GM19351 (cell line): Measurements from ENCODE around the gene PIK3CD.

Experiments used
- ATAC-seq: cut with Tn5 transposase; IDR thresholded peaks from one replicate; pipeline ENCODE4 v1.9.1; 2021; ENCODE audit warnings: mild to moderate bottlenecking, moderate library complexity; ENCODE audit not compliant: unreplicated experiment

PIK3CD gene

DNA sequence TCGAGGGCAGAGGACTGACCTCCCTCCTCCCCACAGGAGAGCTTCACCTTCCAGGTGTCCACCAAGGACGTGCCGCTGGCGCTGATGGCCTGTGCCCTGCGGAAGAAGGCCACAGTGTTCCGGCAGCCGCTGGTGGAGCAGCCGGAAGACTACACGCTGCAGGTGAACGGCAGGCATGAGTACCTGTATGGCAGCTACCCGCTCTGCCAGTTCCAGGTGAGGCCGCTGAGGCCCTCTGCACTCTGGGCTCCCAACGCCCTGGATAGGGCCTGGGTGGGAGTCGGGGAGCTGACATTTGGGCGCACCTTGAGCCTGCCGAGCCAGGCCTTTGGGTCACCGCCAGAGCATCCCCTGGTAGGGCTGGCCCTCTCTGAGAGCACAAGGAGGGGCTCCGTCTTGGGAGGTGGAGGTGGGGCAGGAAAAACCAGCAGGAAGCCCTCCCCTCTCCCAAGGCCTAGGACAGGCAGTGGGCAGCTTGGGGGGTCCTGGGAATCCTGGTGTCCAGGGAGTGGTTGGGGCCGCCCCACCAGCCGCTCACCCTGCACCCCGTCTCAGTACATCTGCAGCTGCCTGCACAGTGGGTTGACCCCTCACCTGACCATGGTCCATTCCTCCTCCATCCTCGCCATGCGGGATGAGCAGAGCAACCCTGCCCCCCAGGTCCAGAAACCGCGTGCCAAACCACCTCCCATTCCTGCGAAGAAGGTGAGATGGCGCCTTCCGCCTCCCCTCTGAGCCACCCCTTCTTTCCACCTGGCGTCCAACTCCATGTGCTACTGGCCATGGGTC lies 65.1 kb downstream of the PIK3CD start:
- no peak for ATAC-seq

DNA sequence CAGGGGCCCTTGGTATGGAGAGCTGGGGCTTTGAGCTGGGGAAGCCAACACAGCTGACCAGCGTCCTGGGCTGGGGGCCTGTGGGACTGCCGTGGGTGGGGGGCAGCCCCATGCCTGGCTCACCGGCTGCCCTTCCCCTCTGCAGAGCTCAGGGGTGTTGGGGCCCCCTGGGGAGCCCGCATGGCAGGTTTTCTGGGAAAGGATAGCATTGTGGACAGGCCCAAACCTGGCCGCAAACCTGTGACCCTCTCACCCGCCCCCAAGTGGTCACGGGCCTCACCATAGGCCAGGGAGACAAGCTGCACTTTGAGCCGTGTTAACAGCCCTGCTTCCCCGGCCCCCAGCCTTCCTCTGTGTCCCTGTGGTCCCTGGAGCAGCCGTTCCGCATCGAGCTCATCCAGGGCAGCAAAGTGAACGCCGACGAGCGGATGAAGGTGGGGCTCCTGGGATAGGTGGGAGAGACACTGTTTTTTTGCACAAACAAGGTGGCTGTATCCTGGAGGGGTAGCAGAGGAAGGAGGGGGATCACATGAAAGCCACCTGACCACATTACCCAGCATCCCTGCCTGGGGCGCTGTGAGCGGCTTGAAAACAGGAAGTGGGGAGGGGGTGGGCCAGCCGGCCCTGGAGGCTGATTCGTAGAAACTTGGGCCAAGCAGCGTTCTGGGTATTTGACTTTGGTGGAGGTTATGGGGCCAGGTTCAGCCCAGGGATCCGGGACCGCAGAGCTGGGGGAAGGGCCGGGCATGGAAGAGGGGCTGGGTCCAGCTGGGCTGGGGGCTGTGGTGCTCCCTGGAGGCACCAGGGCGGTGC lies 65.9 kb downstream of the PIK3CD start:
- peak; percentile 58 for ATAC-seq

DNA sequence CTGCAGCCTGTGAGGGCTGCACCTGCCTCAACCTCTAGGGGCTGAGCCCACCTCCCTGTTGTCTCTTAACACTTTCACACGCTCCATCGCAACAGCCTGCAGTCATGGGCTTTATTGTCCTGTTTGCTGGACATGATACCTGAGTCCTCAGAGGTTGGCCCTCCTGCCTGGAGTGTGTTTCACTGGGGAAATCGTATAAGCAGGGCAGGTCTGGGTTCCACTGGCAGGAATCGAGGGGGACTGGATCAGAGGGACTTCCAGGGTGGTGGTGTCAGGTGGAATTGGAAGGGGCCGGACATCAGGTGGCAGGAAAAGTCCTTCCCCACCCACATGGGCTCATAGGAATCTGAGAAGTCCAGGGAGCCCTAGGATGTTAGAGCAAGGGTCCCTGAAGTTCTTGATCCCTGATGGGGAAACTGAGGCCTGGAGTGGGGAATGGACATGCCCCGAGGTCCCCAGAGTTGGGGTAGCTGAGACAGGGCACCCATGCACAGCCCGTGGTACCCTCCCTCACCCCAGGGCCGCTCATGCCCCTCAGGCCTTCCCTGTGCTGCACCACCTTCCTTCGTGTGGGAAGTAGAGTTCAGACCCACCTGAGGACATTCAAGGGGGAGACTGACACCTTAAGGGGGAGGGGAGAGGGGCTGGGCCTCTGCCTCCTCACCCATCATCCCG lies 66.6 kb downstream of the PIK3CD start:
- ATAC-seq, result no peak

DNA sequence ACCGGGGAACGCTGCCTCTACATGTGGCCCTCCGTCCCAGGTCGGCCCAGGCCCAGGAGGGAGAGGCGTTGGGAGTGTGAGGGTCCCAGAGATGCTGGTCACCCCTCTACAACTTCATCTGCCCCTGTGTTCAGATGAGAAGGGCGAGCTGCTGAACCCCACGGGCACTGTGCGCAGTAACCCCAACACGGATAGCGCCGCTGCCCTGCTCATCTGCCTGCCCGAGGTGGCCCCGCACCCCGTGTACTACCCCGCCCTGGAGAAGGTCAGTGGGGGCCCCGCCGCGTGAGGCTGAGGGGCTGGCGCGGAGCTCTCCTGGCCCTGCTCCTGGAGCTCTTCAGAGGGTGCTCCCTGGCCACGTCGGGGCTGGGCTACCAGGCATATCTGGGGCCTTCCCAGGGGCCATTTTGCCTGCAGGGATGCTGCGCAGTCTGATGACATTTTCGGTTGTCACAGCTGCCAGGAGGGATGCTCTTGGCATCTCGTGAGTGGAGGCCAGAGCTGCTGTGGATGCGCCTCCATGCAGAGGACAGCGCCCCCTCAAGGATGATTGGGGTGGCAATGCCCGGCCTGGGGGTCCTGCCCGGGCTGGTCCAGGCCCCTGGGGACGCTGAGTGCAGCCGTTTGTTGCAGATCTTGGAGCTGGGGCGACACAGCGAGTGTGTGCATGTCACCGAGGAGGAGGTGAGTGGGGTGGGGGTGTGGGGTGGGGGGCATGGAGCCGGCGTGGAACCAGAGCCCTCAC lies 68.6 kb downstream of the PIK3CD start:
- no peak for ATAC-seq

DNA sequence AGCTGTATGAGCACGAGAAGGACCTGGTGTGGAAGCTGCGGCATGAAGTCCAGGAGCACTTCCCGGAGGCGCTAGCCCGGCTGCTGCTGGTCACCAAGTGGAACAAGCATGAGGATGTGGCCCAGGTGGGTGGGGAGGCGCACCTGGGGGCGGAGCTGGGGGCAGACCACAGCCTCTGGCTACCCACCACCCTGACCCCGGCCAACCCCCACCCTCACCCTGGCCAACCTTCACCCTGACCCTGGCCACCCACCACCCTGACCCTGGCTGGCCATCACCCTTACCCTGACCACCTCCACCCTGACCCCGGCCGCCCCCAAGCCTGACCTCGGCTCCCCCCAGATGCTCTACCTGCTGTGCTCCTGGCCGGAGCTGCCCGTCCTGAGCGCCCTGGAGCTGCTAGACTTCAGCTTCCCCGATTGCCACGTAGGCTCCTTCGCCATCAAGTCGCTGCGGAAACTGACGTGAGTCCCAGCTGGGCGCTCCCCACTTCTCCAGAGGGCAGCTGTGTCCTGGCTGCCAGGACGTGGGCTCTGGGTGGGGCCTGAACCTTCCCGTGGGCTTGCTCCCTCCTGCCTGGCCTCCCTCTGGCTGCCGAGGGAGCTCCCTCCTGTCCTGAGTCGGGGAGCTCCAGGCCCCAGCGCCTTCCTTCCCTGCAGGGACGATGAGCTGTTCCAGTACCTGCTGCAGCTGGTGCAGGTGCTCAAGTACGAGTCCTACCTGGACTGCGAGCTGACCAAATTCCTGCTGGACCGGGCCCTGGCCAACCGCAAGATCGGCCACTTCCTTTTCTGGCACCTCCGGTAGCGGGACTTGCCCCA lies 69.5 kb downstream of the PIK3CD start:
- no peak for ATAC-seq

DNA sequence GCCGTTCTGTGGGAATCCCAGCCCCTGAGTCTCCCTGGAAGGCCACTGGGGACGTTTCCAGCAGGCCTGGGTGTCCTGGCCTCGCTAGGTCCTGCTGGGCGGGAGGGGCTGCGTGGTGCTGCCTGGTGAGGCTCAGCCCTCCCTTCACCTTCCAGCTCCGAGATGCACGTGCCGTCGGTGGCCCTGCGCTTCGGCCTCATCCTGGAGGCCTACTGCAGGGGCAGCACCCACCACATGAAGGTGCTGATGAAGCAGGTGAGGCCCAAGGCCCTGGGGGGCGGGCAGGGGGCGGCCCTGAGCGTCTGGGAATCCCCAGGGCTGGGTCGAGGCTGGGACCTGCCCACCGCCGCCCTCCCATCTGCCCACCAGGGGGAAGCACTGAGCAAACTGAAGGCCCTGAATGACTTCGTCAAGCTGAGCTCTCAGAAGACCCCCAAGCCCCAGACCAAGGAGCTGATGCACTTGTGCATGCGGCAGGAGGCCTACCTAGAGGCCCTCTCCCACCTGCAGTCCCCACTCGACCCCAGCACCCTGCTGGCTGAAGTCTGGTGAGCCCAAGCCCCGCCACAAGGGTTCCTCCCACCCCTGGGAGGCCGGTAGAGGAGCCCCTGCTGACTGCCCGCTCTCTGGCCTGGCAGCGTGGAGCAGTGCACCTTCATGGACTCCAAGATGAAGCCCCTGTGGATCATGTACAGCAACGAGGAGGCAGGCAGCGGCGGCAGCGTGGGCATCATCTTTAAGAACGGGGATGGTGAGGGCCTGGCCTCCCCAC lies 70.3 kb downstream of the PIK3CD start:
- no peak for ATAC-seq

DNA sequence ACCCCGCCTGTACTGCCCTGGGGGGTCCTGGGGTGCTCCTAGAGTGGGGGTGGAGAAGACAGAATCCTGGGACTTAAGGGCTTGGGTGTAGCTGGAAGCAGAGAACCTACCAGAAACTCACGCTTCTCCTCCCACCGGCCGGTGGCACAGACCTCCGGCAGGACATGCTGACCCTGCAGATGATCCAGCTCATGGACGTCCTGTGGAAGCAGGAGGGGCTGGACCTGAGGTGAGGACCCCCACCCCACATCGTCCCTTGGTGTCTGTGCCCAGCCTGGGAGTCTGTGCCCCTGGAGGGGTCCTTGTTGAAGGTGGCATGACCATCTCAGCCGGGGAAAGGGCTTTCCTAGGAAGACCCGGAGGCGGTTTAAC lies 70.8 kb downstream of the PIK3CD start:
- ATAC-seq, result no peak

DNA sequence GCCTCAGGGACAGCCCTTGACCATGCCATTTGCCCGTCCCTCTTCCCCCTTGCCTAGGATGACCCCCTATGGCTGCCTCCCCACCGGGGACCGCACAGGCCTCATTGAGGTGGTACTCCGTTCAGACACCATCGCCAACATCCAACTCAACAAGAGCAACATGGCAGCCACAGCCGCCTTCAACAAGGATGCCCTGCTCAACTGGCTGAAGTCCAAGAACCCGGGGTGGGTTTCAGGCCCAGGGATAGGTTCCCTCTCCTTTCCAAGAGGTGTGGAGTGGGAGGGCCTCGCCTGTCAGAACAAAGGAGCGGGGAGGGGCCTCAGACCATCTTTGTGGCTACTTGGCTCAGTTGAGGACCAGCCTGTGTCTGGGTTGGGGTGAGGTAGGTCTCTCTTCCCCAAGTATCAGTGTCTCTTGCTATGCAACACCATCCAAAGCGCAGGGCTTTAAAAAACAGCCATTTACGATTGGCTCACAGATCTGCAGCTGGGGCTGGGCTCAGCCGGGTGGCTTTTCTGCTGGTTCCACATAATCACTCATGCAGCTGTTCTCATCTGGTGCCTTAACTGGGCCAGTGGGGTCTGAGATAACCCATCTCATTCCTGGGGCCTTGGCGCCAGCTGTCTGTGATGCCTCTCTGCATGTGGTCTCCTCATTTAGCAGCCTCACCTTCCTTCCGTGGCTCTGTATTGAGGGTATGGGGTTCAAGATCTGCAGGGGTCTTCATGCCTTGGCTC lies 71.7 kb downstream of the PIK3CD start:
- no peak for ATAC-seq

DNA sequence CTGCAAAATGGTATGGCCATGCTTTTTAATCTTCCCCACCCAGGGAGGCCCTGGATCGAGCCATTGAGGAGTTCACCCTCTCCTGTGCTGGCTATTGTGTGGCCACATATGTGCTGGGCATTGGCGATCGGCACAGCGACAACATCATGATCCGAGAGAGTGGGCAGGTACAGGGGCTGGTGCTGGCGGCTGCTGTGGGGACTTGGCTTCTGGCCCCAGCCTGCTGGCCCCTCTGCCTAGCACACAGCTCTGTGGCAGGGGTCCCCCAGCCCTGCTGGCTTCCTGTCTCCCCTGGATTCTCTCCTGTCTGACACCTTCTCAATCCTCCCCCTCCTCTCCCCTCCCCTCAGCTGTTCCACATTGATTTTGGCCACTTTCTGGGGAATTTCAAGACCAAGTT lies 72.4 kb downstream of the PIK3CD start:
- ATAC-seq, result no peak

DNA sequence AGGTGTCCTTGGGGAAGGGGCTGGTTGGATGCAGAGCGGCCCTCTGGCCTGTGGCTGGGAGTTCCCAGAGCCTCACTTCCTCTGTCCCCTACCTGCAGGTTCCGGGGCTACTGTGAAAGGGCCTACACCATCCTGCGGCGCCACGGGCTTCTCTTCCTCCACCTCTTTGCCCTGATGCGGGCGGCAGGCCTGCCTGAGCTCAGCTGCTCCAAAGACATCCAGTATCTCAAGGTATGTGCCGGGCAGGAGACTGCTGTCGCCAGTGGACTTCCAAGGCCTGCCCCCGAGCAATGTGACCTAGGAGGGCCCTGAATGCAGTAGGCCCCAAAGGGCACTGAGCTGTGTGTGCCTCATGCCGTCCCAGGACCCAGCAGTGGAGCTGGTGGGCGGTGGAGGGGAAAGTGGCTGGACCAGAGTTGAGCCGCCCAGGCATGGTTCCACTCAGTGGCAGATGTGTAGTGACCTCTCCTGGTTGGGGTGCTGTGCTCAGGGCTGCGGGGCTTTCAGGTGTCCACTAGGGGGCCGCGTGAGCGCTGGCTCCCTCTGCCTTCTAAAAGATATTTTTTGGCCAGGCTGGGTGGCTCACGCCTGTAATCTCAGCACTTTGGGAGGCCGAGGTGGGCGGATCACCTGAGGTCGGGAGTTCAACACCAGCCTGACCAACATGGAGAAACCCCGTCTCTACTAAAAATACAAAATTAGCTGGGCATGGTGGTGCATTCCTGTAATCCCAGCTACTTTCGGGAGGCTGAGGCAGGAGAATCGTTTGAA lies 73.4 kb downstream of the PIK3CD start:
- ATAC-seq, result no peak

DNA sequence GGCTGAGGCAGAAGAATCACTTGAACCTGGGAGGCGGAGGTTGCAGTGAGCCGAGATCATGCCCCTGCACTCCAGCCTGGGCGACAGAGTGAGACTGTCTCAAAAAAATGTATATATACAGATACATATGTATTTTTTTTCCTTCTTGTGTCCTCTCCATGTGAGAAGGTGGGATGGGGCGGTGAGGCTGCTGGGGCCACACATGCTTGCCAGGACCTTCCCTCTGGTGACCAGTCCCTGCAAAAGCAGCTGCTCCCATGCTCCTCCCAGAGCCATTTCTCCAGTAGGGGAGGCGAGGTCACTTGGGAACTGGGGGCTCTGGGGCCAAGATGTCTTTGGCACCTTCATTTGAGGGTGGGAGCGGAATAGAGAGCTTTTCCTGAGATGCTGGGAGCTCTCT lies 74.9 kb downstream of the PIK3CD start:
- no peak for ATAC-seq

DNA sequence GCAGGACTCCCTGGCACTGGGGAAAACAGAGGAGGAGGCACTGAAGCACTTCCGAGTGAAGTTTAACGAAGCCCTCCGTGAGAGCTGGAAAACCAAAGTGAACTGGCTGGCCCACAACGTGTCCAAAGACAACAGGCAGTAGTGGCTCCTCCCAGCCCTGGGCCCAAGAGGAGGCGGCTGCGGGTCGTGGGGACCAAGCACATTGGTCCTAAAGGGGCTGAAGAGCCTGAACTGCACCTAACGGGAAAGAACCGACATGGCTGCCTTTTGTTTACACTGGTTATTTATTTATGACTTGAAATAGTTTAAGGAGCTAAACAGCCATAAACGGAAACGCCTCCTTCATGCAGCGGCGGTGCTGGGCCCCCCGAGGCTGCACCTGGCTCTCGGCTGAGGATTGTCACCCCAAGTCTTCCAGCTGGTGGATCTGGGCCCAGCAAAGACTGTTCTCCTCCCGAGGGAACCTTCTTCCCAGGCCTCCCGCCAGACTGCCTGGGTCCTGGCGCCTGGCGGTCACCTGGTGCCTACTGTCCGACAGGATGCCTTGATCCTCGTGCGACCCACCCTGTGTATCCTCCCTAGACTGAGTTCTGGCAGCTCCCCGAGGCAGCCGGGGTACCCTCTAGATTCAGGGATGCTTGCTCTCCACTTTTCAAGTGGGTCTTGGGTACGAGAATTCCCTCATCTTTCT lies 75.5 kb downstream of the PIK3CD start:
- no peak for ATAC-seq

DNA sequence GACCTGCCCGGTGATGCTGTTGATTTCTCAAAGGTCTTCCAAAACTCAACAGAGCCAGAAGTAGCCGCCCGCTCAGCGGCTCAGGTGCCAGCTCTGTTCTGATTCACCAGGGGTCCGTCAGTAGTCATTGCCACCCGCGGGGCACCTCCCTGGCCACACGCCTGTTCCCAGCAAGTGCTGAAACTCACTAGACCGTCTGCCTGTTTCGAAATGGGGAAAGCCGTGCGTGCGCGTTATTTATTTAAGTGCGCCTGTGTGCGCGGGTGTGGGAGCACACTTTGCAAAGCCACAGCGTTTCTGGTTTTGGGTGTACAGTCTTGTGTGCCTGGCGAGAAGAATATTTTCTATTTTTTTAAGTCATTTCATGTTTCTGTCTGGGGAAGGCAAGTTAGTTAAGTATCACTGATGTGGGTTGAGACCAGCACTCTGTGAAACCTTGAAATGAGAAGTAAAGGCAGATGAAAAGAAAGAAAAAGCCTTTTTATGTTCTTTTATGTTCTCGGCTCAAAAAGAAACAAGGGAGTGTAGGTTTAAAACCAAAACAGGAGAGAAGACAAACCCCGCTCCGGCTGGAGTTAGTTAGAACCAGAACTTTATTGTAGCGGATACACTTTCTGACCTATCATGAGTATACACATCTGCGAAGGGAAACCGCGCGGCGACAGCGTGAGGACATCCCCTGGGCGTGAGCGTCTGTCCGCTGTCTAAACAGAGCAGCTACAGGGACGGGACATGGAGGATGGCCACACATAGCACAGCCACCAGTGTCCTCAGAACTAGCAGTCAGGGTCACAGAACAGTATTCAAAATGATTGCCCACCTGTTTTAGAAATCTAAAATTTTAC lies 77.1 kb downstream of the PIK3CD start:
- ATAC-seq, result no peak

DNA sequence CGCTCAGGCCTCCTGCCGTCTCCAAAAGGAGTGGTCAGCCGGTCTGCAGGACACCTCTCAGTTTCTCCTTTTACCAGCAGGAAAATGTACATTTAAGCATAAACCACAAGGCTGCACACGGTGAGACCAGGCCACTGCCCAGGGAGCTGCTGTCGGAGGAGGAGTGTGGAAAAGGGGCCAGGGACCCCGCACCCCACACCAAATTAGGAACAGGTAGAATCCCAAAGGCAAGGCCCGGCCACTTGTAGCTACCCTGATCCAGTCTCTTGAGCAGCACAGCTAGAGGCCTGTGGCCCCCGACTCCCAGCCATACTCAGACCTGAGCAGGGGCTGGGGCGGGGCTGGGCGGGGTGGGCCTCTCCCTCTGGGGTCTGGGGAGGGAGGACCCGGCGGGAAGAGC lies 78.0 kb downstream of the PIK3CD start:
- ATAC-seq, result no peak

DNA sequence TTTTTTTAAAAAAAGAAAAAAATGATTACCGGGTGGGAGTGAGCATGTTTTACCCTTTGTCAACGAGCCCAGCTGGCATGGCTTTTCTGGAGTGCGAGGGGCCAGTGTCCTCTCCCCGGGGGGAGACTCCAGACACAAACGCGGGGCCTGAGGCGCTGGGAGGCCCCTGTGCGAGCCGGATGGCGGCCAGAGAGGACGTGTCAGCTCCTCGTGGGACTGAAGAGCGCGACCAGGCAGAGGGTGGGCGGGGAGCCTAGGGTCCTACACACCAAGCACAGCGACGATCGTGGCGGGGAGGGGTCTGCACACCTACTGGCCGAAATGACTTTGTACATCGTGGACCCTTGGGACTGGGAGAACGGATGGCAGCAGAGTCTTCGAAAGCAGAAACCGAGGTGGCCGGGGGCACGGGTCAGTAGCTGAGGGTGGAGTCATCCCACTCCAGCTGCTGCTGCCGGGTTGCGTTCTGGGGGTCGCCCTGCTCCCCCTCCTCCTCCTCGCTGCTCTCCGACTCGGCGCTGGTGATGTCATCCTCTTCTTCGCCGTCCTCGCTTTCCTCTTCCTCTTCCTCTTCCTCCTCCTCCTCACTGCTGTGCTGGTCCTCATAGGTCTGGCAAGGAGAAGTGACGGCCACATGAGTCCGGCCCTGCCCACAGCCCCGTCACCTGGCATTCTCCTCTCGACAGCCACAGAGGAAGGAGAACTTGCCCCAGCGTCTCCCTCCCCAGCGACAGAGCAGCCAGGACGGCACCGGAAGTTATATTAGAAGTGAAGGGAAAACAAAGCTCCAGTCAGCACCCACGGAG lies 78.8 kb downstream of the PIK3CD start:
- no peak for ATAC-seq

DNA sequence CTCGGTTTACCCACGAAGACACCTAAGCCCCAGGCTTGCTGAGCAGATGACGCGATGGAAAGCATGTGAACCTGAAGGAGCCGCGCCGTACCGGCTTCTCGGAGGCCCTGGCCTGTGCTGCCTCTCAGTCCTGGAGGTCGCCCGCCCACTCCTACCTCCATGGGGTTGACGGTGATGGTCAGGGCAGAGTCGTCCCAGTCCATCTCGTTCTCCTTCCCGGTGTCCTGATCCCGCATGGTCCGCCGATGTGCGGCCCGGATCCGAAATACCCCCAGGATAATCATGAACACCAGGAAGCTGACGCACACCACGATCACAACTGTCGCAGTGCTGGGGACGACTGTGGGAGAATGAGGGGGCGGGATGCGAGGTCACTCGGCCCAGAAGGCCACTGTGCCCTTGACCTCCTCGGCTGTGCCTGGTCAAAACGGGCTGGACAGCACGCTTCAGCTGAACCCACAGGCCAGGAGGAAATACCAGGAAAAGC lies 79.6 kb downstream of the PIK3CD start:
- ATAC-seq, result no peak
